ENCODE data around the gene ABCC5. TPM values are rescaled to one million over a fixed set of nuclear protein-coding genes. Genes with fewer than 3 reads are reported as not detected.

ABCC5 gene
- total RNA-seq, 1 experiment from 2014 or later: 151 TPM

- H3K9me2 ChIP-seq (ENCODE audit: insufficient read depth): no peaks in the 10 kb centered on the region
- ChIA-PET POLR2A (ENCODE audit: unreplicated experiment) (no interaction called here), CTCF (interaction anchor here (0.6 kb wide), 1 partner anchor 194 kb away, joined by 3 read pairs; no protein-coding TSS in a partner anchor)
- no peaks in the 10 kb centered on the region for H3K36me3 ChIP-seq (ENCODE audit: low read depth)
- no peak for DNase-seq
- no peak overlapping the region for H3K4me2 ChIP-seq
- H3K27me3 ChIP-seq (ENCODE audit: insufficient read depth, low read depth): no peaks in the 10 kb centered on the region; the same call in 1 of the 2 replicates
- no peaks in the 10 kb centered on the region for H3K4me1 ChIP-seq (replicated peaks; ENCODE audit: insufficient read depth)
- no peak for TF ChIP-seq EZH2 (IDR thresholded peaks at IDR 0.05; ENCODE audit: low read depth)
- TF ChIP-seq, protein P1, sequence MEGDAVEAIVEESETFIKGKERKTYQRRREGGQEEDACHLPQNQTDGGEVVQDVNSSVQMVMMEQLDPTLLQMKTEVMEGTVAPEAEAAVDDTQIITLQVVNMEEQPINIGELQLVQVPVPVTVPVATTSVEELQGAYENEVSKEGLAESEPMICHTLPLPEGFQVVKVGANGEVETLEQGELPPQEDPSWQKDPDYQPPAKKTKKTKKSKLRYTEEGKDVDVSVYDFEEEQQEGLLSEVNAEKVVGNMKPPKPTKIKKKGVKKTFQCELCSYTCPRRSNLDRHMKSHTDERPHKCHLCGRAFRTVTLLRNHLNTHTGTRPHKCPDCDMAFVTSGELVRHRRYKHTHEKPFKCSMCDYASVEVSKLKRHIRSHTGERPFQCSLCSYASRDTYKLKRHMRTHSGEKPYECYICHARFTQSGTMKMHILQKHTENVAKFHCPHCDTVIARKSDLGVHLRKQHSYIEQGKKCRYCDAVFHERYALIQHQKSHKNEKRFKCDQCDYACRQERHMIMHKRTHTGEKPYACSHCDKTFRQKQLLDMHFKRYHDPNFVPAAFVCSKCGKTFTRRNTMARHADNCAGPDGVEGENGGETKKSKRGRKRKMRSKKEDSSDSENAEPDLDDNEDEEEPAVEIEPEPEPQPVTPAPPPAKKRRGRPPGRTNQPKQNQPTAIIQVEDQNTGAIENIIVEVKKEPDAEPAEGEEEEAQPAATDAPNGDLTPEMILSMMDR (conservative IDR thresholded peaks at IDR 0.05): no peak
- H3K27ac ChIP-seq: no peak overlapping the region
- H3K4me3 ChIP-seq: no peak overlapping the region
- H3F3A ChIP-seq (ENCODE audit: insufficient read depth, low read depth): no peaks in the 10 kb centered on the region
- H2AFZ ChIP-seq: no peak overlapping the region
- no TSS peak for BruUV-seq (replicated peaks)
- H3K9me3 ChIP-seq (ENCODE audit: insufficient read depth, low read depth): no peaks in the 10 kb centered on the region
- intact Hi-C loops (cut with micrococcal nuclease; ENCODE audit: unreplicated experiment): no loop called here
- H4K20me1 ChIP-seq (ENCODE audit: insufficient read depth): no peaks in the 10 kb centered on the region
- H3K79me2 ChIP-seq (ENCODE audit: low read depth): no peaks in the 10 kb centered on the region
Measured at GRCh38 chr3:184059424-184059823, 41.7 kb upstream of the ABCC5 start.

GRCh38 chr3:184058029-184058428, 40.3 kb upstream of the ABCC5 start:
- no peak for DNase-seq
- ChIA-PET CTCF (no interaction called here), POLR2A (ENCODE audit: unreplicated experiment) (no interaction called here)
- H3K27ac ChIP-seq: no peak overlapping the region
- no peaks in the 10 kb centered on the region for H3F3A ChIP-seq (ENCODE audit: insufficient read depth, low read depth)
- H3K36me3 ChIP-seq (ENCODE audit: low read depth): no peaks in the 10 kb centered on the region
- no peaks in the 10 kb centered on the region for H3K79me2 ChIP-seq (ENCODE audit: low read depth)
- no peak overlapping the region for H3K4me2 ChIP-seq
- no peak overlapping the region for H3K4me3 ChIP-seq
- H4K20me1 ChIP-seq (ENCODE audit: insufficient read depth): no peaks in the 10 kb centered on the region
- TF ChIP-seq, protein P1 (conservative IDR thresholded peaks at IDR 0.05): no peak
- TF ChIP-seq EZH2 (IDR thresholded peaks at IDR 0.05; ENCODE audit: low read depth): no peak
- H2AFZ ChIP-seq: no peak overlapping the region
- no peaks in the 10 kb centered on the region for H3K9me2 ChIP-seq (ENCODE audit: insufficient read depth)
- no TSS peak for BruUV-seq (replicated peaks)
- intact Hi-C loops (cut with micrococcal nuclease; ENCODE audit: unreplicated experiment): no loop called here
- no peaks in the 10 kb centered on the region; the same call in 1 of the 2 replicates for H3K27me3 ChIP-seq (ENCODE audit: insufficient read depth, low read depth)
- H3K4me1 ChIP-seq (replicated peaks; ENCODE audit: insufficient read depth): no peaks in the 10 kb centered on the region
- H3K9me3 ChIP-seq (ENCODE audit: insufficient read depth, low read depth): no peaks in the 10 kb centered on the region

DNA sequence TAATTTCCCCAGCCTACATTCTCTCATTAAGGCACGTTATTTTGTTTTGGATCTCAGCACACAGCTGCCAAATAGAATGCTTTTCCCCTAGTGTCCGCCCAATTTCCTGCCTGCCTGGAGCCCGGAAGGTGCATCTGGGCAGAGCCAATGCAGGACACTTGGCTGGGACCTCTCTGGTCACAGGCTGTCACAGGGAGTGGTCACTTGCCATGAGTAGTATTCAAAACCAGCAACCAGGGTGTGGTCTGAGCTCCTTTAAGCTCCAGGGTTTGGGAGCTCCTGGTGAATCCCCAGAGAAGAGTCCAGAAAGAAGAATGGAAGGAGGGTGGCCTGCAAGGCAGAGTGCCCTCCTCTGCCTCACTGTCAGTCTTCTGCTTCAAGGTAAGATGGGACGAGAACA, 35.1 kb upstream of the ABCC5 start, which contains the start of gene HTR3C:
HTR3C (plus strand) TSS at position 281 of the 400 bp plus-strand sequence; CDS start at position 315, 34 bp downstream.
- intact Hi-C loops (cut with micrococcal nuclease; ENCODE audit: unreplicated experiment): no loop called here
- no peaks in the 10 kb centered on the region for H3F3A ChIP-seq (ENCODE audit: insufficient read depth, low read depth)
- POLR2A ChIA-PET (ENCODE audit: unreplicated experiment): interaction anchor here (0.6 kb wide), 1 partner anchor 17 kb away, joined by 8 read pairs; no protein-coding TSS in a partner anchor
- no peaks in the 10 kb centered on the region for H3K36me3 ChIP-seq (ENCODE audit: low read depth)
- no peaks in the 10 kb centered on the region for H4K20me1 ChIP-seq (ENCODE audit: insufficient read depth)
- H3K4me2 ChIP-seq: no peak within 1 kb of the TSS
- H3K4me1 ChIP-seq (replicated peaks; ENCODE audit: insufficient read depth): no peaks in the 10 kb centered on the region
- no peak within 1 kb of the TSS for H2AFZ ChIP-seq
- H3K79me2 ChIP-seq (ENCODE audit: low read depth): no peaks in the 10 kb centered on the region
- BruUV-seq (replicated peaks): no TSS peak
- no peaks in the 10 kb centered on the region for H3K9me3 ChIP-seq (ENCODE audit: insufficient read depth, low read depth)
- no peak for TF ChIP-seq EZH2 (IDR thresholded peaks at IDR 0.05; ENCODE audit: low read depth)
- TF ChIP-seq, protein P1 (conservative IDR thresholded peaks at IDR 0.05): no peak
- no peaks in the 10 kb centered on the region for H3K9me2 ChIP-seq (ENCODE audit: insufficient read depth)
- no peak for DNase-seq
- CTCF ChIA-PET: no interaction called here
- H3K27me3 ChIP-seq (ENCODE audit: insufficient read depth, low read depth): no peaks in the 10 kb centered on the region; the same call in 1 of the 2 replicates
- H3K27ac ChIP-seq: no peak within 1 kb of the TSS
- no peak within 1 kb of the TSS for H3K4me3 ChIP-seq

Data from PC-9 (cell line).